ENCODE results near the gene MAGOH.

The MAGOH gene

DNA sequence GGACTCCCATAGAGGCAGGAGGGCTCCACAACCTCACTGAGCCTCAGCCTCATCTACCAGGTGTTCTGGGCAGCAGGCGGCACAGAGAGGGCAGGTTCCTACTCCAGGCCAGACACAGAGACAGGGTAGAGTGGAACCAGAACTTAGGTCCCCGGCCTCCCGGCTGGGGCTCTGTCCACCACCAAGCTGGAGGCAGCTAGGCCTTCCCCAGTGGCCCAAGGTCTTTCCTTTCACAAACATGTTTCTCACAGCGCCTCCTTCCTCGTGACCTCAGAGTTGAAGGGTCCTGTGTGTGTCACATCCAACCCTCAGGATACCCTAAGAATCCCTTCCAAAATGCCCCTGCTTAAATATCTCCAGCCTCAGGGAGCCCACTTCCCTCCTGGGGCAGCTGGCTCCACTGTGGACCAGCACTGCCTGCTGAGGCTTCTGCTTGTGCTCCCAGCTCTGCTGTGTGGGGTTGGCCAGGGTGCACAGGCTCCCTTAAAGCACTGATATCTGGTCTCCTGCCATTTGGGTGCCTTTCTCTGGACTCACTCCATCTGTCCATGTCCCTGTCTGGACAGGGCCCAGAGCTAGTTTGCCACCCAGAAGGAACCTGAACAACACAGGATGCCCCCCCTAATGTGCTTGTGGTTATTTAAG is 33.2 kb upstream of the MAGOH start:
- in situ Hi-C loops (cut with HindIII; ENCODE audit: low sequenced_read_pairs) = no loop called here

DNA sequence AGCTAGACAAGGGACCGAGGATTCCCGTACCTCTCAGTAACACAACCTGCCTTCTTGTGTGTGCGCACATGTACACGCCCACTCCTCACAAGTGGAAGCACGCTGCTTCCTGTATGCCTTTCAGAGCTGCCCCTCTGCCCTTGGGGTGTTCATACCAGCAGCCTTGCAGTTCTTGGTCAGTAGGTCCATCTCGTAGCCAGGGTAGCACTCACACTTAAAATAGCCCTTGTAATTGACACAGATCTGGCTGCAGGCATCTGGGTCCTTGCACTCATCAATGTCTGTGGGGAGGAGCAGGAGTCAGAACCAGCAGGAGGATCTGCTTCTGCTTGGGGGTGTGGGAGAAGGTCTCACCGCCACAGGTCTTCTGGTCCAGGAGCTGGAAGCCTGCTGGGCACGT is 32.6 kb upstream of the MAGOH start:
- in situ Hi-C loops (cut with HindIII; ENCODE audit: low sequenced_read_pairs) = no loop called here

DNA sequence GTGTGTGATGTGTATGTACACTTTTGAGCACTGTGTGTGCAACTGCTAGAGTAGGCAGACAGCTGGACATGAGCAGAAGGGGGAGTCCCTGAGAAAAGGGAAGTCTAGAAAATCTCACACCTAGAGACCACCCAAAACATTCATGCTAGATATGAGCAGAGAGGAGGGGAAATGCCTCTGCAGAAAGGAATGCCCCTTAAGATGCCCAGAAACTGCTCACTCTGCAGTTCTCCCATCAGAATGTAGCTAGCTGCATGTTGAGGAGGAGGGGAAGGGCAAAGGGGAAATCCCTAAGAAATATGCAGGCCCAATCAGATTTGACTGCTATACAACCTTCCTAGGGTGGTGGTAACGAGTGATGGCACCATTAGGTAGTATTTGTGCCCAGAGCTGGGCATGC is 31.8 kb upstream of the MAGOH start:
- in situ Hi-C loops (cut with HindIII; ENCODE audit: low sequenced_read_pairs) = no loop called here

DNA sequence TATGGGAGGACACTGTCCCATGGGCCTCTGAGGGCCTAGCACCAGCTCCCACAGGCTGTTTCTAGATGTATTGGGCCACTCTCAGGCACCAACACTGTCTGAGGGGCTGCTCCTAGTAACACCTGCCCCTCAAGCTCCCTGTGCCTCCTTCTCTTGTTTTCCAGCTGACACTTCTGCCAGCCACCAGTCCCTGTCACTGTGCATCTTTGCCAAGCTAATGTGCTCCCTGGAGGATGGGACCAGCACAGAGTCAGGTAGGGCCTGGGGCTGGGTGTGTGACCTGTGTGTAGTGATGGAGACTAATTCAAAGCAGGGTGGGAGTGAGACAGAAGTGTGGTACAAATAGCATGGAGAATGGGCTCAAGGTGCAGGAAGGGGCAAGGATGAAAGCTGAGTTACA is 29.4 kb upstream of the MAGOH start:
- in situ Hi-C loops (cut with HindIII; ENCODE audit: low sequenced_read_pairs) = no loop called here

DNA sequence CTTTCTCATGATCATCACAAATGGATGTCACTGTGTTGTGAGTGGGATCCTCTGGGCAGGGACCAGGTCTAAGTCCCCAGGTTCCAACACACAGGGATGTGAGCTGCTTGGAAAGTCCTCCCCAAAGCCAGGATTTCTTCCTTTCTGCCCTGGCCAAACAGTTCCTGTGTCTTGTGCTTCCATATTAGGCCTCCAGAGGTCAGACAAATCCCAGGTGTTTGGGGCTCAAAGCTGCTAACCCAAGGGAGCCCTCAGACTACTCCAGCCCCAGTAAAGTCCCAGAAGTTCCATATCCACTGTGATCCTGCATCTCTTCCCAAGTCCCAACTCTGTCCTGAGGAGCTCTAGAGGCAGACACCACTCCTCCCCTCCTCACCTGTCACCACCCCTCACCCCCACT is 27.7 kb upstream of the MAGOH start:
- in situ Hi-C loops (cut with HindIII; ENCODE audit: low sequenced_read_pairs) = no loop called here

DNA sequence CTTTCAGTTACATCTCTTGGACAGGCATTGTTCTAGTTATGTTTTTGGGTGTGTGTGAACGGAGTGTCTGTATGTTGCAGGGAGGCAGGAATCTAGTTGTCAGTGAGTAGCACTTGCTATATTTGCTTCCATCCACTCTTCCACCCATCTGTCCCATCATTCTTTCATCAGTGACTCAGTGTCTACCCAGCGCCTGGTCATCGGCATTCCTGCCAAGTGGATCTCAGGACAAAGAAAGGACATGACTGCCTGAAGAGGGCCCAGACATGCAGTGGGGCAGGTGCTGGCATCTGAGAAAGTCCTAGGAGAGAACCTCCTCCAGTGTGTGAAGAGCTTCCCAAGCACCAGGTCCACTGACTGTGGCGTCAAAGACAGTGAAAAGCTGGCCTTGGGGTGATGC is 27.3 kb upstream of the MAGOH start:
- in situ Hi-C loops (cut with HindIII; ENCODE audit: low sequenced_read_pairs) = no loop called here

DNA sequence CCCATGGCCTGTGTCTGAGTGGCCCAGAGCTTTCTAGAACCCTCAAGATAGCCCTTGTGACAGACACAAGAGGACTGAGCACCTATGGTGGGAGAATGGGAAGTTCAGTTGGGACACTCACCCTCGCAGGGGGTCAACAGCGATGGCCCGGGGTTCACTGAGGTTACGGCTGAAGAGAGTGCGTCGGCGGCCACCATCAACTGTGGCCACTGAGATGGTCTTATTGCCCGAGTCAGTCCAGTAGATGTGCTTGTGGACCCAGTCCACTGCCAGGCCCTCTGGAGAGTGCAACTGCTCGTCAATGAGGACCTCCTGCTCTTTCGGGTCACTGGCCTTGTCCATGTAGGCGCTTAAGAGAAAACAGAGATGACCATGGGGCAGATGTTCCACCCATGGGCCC is 25.7 kb upstream of the MAGOH start:
- in situ Hi-C loops (cut with HindIII; ENCODE audit: low sequenced_read_pairs) = no loop called here

DNA sequence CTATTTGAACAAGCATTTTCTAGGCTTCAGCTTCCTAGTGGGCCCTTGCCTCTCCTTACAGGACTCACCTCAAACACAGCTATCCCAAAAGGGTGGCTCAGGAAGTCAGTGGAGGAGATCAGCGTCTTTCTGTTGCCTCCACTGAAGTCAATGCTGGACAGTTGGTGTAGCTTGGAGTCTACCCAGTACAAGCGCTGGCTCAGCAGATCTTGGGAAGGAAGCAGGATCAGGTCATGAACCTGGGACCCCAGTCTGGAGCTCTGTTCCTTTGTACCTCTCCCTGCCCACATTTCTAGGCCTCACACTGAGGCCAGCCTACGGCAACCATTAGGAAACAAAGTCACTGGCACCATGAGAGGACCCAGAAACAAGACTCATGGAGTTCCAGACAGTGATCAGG is 23.7 kb upstream of the MAGOH start:
- in situ Hi-C loops (cut with HindIII; ENCODE audit: low sequenced_read_pairs) = no loop called here

DNA sequence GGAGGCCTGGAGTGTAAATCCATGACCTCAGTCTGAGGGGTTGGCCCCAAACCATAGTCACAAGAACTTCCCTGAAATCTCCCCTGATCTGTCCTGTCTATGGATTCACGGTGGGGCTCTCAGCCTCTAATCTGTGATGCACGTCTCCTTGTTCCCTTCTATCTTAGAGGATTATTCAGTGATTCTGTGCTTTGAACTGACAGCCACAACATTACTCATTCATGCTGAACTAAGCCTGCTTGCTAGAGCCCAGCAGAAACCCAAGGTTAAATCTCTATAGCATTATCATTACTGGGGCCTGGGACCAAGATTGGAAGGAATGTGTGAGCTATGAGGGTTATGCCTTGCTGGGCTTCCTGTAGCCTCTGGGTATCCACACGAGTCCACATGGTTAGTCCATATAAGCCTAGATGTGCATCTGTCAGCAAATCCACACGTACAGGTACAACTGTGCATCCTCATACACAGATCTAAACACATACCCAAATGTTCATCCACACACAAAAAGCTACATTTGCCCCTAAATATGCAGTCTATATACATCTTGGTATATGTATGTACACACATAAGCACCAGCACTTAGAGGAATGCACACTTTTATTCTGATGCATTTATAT is 22.4 kb upstream of the MAGOH start:
- in situ Hi-C loops (cut with HindIII; ENCODE audit: low sequenced_read_pairs) = no loop called here

DNA sequence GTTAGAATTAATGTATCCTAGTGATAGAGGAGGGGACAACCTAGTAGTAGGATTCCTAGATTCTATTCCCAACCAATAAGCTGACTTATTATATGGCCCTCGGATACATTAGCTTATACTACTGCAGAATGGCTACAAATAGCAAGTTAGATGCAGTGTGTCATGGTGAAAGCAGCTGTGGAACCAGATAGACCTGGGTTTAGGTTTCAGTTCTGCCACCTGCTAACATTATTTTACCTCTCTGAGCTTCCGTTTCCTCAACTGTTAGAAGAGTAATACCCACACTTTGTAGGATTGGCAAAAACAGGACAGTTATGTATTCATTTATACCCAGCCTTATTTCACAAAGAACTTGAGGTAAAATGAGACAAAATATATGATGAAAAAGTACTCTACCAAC is 21.6 kb upstream of the MAGOH start:
- in situ Hi-C loops (cut with HindIII; ENCODE audit: low sequenced_read_pairs) = no loop called here

DNA sequence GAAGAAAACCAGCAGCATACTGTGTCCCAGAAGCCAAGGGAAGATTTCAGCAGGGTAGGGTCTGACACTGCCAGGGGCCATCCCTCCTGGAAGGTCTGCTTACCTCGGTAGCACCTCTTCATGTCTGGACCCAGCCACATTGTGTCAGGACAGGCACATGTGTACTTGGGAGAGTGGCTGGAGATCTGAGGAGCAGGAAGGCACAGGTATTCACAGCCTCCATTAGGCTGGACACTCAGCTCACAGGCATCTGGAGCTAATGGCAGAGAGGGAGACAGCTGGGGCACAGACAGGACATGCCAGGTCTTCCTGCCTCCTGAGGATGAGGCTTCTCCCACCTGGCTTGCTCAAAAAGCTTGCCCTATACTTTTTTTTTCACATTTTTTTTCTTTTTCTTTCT is 19.9 kb upstream of the MAGOH start:
- in situ Hi-C loops (cut with HindIII; ENCODE audit: low sequenced_read_pairs) = no loop called here

DNA sequence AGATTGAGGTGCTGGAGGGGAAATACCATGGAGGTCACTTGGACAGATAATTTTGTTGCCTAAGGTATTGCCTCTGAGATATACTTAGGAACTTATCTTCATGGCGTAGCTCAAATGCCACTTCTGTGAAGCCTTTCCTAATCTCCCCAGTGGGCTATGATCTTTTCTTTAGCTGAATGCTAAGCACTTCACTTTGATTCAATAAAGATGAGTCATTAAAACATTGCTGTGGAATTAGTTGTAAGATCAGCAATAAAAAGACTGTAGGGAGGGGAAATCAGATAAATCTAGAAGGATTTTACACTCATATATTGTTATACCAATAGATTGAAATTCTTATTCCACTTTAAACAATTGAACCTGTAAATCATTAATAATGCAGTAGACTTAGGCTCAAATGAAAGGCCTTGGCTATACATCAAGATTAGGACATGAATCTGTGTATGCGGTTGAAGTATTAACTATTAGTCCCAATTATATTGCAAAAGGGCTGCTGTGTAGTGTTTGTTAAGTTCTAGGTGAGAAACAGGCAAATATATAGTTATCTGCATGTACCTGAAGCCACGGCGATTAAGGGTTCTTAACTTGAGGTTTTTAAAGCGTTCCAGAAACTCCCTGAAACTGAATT is 19.2 kb upstream of the MAGOH start:
- in situ Hi-C loops (cut with HindIII; ENCODE audit: low sequenced_read_pairs) = no loop called here

DNA sequence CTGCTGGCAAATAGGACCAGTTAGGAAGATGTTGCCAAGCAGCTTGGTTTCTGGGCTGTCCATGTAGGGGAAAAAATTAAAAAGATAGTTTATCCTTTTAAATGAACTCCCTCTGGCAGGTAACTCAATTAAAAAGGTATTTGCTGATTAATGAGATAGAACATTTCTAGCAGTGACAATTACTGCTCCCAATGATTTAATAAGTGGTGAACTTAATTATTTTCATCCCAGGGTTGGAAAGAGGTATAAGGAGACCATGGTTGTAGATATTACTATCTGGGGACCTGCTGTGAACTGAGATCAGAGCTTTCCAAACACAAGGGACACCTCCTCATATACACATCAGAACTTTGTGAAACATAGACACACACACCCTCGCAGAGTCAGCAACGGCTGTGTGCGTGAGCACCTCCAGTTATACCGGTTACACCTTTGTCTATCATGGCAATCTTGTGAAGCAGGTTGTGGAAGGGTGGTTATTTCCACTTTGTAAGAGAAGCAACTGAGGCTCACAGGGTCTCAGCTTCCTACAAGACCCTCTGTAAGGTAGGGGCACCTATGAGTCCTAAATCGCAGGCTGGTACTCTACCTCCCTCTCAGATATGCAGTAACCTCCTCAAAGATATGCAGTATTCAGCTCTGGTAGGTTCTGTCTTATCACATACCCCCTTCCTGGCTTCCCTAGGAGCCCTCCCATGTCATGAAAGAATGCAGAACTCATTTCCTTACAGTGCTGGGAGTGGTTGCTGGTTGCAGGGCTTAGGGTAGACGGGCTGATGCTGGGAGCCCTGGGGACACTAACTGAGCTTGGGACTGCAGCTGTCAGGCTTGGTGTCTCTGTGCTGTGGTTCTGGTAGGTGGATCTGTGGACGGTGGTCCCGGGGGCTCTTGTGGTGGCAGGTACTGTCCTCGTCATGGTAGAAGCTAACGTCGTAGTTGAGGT is 18.5 kb upstream of the MAGOH start:
- in situ Hi-C loops (cut with HindIII; ENCODE audit: low sequenced_read_pairs) = no loop called here

DNA sequence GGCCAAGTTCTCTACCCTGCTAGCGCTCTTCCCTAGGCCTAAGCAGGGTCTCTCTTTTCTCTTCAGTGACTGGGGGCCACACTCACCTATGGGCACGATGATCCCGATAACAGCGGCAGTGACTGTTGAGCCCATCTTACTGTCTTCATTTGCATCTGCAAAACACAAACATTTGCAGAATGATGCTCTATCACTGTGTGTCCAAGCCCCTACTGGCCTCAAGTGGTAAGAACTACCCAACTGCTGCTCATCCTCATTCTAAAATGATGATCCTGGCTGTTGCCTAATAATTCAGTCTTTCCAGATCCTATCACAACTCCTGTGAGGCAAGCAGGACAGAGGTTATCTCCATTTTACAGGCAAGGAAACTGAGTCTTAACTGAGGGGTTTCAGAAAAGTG is 16.7 kb upstream of the MAGOH start:
- in situ Hi-C loops (cut with HindIII; ENCODE audit: low sequenced_read_pairs) = no loop called here

DNA sequence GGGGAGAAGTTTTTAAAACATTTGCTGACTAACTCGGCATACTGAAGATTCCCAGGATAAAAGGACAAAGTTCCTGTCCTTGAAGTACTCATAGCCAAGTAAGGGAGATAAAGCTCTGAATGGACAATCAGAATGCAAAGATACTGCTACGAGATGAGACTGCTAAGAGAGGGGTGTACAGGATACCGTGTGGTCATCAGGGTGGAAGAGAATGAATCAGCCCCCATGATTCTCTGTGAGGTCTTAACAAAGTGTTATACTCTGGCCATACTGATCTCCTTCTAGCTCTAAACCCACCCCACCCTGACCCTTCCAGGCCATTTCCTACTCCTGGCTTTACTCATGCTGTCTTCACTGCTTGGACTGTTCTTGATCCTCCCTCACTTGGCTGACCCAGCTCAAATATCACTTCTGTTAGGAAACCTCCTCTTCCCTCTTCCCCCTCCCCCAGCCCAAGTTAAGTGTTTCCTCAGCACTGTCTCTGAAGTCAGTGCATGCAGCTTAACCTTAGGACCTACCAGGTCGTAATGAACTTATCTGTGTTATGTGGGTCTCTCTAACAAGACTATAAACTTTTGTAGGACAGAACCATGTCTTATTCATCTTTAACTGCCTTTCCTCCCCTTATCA is 15.8 kb upstream of the MAGOH start:
- in situ Hi-C loops (cut with HindIII; ENCODE audit: low sequenced_read_pairs) = no loop called here

DNA sequence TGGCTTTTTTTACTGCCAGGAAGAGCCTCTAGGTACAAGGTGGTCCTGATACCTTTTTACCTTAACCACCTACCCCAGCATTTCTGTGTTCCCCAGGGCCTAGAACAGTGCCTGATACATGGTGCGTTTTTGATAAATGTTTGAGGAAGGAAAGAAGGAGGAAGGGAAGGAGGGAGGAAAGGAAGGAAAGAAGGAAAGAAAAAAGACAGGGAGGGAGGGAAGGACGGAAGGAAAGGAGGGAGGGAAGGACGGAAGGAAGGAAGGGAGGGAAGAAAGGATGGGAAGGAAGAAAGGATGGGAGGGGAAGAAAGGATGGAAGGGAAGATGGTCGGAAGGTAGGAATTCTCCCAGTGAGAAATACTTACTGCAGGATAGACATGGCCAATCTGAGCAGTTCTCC is 12.0 kb upstream of the MAGOH start:
- in situ Hi-C loops (cut with HindIII; ENCODE audit: low sequenced_read_pairs) = no loop called here

DNA sequence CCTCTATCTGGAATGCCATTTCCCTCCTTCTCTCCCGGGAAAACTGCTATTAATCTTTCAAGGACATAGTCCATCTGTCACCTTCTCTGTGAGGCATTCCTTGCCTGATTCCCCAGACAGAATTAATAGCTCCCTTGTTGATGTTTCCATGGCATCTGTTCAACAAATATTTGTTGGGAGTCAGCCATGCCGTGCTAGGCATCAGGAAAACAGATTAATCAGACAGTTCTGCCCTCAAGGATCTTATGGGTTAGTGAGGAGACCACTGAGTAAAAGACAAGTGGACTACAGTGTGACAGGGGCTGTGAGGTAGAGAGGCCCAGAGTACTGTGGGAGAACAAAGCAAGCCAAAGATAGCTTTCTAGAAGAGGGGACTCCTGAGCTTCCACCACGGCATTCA is 11.4 kb upstream of the MAGOH start:
- in situ Hi-C loops (cut with HindIII; ENCODE audit: low sequenced_read_pairs) = no loop called here

DNA sequence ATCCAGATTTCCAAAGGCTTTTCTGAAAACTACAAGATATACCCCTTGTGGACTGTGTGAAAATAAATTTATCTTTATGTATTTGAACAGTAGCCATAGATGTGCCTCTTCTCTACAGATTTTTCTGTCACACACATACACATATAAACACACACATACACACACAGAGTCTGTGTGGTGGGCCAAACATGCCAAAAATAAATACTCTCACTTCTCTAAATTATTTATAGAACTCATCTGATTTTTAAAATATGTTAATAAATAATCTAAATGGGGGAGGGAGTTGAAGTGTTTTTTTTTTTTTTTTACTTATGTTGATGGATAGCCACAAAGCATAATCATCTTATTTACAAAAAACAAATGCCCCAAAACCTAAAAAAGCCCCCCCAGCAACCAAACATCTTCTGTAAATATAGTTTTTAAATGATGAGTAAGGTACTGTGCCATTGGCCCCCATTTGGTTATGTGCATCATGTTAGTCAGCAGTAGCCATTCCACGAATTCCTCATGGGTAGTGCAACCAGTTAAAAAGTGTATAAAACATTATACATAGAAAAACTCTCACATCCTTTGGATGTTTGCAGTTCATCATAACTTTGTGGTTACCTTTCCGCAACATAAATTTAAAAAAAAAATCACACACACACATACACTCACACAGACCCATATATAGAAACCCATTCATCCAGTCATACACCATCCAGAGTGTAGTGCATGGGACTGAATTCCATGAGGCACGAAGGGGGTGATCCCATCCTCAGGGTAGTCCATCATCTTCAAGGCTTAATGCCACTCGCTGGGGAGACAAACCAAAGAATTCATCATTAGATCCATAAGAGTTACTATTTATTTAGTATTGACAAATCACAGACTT is 8.2 kb upstream of the MAGOH start:
- in situ Hi-C loops (cut with HindIII; ENCODE audit: low sequenced_read_pairs) = no loop called here

DNA sequence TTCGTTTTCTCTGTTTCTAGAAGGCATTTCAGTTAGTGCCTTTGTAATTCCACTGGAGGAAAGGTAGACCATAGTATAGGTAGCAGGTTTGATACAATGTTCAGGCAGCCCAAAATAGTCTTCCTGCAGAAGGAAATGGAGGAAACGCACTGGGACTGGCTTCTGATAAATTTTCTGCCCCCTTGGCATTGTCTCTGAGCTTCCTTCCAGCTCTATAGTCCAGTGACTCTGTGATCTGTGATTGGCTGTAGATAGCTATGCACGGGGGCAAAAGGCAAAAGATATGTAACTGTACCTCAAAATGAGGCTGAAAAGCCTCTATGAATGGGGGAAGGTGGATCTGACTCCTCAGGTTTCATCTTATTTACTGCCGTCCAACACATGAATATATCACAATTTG is 5.8 kb upstream of the MAGOH start:
- in situ Hi-C loops (cut with HindIII; ENCODE audit: low sequenced_read_pairs) = no loop called here

DNA sequence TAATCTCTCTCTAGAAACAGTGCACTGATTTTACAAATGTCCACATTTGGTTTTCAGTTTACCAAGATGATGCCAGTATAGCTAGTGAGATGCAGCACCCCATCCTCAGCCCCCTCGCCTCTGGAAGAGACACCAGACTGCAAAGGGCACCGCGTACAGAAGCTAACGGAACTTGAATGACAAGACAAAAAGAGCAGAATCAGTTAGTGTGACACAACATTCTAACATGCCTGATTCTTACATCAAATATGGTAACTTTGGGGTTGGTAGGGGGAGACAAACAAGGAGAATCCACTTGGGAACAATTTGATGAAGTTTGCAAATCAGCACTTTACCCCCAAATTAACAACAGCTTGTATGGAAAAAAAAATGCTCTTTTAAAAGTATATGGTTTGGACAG is 4.1 kb upstream of the MAGOH start:
- in situ Hi-C loops (cut with HindIII; ENCODE audit: low sequenced_read_pairs) = no loop called here
